Endothelial cell of umbilical vein (primary cell): Measurements from ENCODE around the gene MERTK. TPM values are rescaled to one million over a fixed set of nuclear protein-coding genes. Genes with fewer than 3 reads are reported as not detected.

Source experiments
- BruUV-seq: library from RNA; stranded (reverse); fragments of 400-500 nt; replicated peaks from 2 replicates; lab custom pipeline; 2021; lab: Mats Ljungman, UMichigan
- CTCF ChIA-PET: fragments of 300-600, 350-600 bp; sonication (Branson Sonifier 250); formaldehyde crosslinking; loops from one replicate; lab custom pipeline; 2021; ENCODE audit warnings: antibody characterized with exemption, inconsistent platforms; lab: Charles Lee
- POLR2A ChIA-PET: fragments of 300-600, 350-600 bp; sonication (Branson Sonifier 250); formaldehyde crosslinking; loops from one replicate; lab custom pipeline; 2021; ENCODE audit warnings: antibody characterized with exemption, inconsistent platforms; lab: Charles Lee
- DNase-seq: peaks from one replicate; pipeline ENCODE4 v3.0.0-alpha.2; 2011; ENCODE audit warnings: low read depth, low spot score
- FAIRE-seq: peaks from 2 replicates; lab custom pipeline; 2011; peaks lifted over from hg19 to GRCh38; lab: Jason Lieb, UNC
- H2AFZ ChIP-seq: 2 replicates; pipeline ENCODE4 v1.6.0; 2012; ENCODE audit warnings: low read depth, low read length, control low read depth, inconsistent platforms
- H3K27ac ChIP-seq: 2 replicates; pipeline ENCODE4 v1.5.1; 2011; ENCODE audit warnings: low read depth, mild to moderate bottlenecking, control low read depth, low read length, moderate library complexity; ENCODE audit not compliant: insufficient read depth
- H3K27me3 ChIP-seq, 2 experiments: 2 replicates each; pipeline versions ENCODE4 v1.6.0 to v1.6.1; 2011; ENCODE audit warnings: low read length in 2 of 2, mixed read lengths in 1 of 2; ENCODE audit not compliant: control insufficient read depth in 2 of 2, insufficient read depth in 2 of 2
- H3K36me3 ChIP-seq, 2 experiments: 2 replicates in 1 of 2; 3 replicates in 1 of 2; pipeline ENCODE4 v1.5.1; 2011; ENCODE audit warnings: low read length in 2 of 2, mild to moderate bottlenecking in 1 of 2, moderate library complexity in 1 of 2; ENCODE audit not compliant: control insufficient read depth in 2 of 2, insufficient read depth in 2 of 2; ENCODE audit errors: extremely low read depth in 1 of 2
- H3K4me1 ChIP-seq: 3 replicates; pipeline ENCODE4 v1.5.1; 2011; ENCODE audit warnings: mild to moderate bottlenecking, low read length; ENCODE audit not compliant: control insufficient read depth, insufficient read depth; ENCODE audit errors: extremely low read depth
- H3K4me2 ChIP-seq: 2 replicates; pipeline ENCODE4 v1.6.1; 2011; ENCODE audit warnings: low read length, control low read depth, mixed read lengths; ENCODE audit not compliant: insufficient read depth
- H3K4me3 ChIP-seq, 3 experiments: fragments of 200-600 bp in 1 of 3; sonication (generic), shearing (Covaris generic) in 1 of 3; replicated peaks in 1 of 3; 2 replicates each; pipeline ENCODE4 v1.5.1; 2011 to 2016; ENCODE audit warnings: control low read depth in 3 of 3, low read length in 3 of 3, mild to moderate bottlenecking in 2 of 3, inconsistent platforms in 1 of 3, low read depth in 1 of 3, moderate library complexity in 1 of 3; ENCODE audit not compliant: insufficient read depth in 1 of 3
- H3K79me2 ChIP-seq: 2 replicates; pipeline ENCODE4 v1.6.0; 2012; ENCODE audit warnings: low read length, inconsistent platforms; ENCODE audit not compliant: control insufficient read depth, insufficient read depth
- H3K9ac ChIP-seq: replicated peaks from 2 replicates; pipeline ENCODE3; 2011; ENCODE audit warnings: low read length, control low read depth; ENCODE audit not compliant: insufficient read depth; ENCODE audit errors: extremely low read depth
- H3K9me1 ChIP-seq: replicated peaks from 3 replicates; pipeline ENCODE4 v1.6.0; 2011; ENCODE audit warnings: mild to moderate bottlenecking, low read length; ENCODE audit not compliant: control insufficient read depth, insufficient read depth; ENCODE audit errors: extremely low read depth
- H3K9me3 ChIP-seq: replicated peaks from 2 replicates; pipeline ENCODE4 v1.5.1; 2012; ENCODE audit warnings: low read length, inconsistent platforms; ENCODE audit not compliant: control insufficient read depth, insufficient read depth
- H4K20me1 ChIP-seq: replicated peaks from 2 replicates; pipeline ENCODE3; 2011; ENCODE audit warnings: mild to moderate bottlenecking, low read length; ENCODE audit not compliant: control insufficient read depth, insufficient read depth; ENCODE audit errors: extremely low read depth
- JUN ChIP-seq: IDR thresholded peaks from 2 replicates; pipeline ENCODE4 v1.6.1; 2011; ENCODE audit warnings: borderline replicate concordance, low read depth; ENCODE audit not compliant: insufficient read length, insufficient read depth
- dilution Hi-C: fragments of 300-500 bp; cut with MboI; formaldehyde crosslinking; loops from one replicate; pipeline ENCODE4 v1.15.0; 2019; ENCODE audit warnings: low sequenced_read_pairs; ENCODE audit not compliant: extremely low pct_ligation_motif_present
- intact Hi-C: fragments of 100-400 bp; cut with micrococcal nuclease; formaldehyde crosslinking; loops from one replicate; pipeline ENCODE4 v1.10.0; 2022
- polyA plus RNA-seq, 4 experiments: library from polyadenylated mRNA; depleted of rRNA in 3 of 4; stranded (reverse) in 3 of 4; unstranded in 1 of 4; fragments of >200 nt; gene quantifications; 2 replicates each; pipeline versions ENCODE4 v1.2.1 to v1.2.3, GENCODE V29; 2011 to 2012; ENCODE audit warnings: missing spikeins in 1 of 4
- total RNA-seq: library from RNA; stranded (reverse); gene quantifications from 2 replicates; pipeline ENCODE4 v1.2.3, GENCODE V29; 2021
- TF ChIP-seq, protein P1 (sequence below), 2 donors: IDR thresholded peaks; 1 replicate in 1 of 2; 2 replicates in 1 of 2; pipeline ENCODE4 v1.5.1; 2011; ENCODE audit warnings: low read length in 2 of 2, mild to moderate bottlenecking in 2 of 2, moderate library complexity in 2 of 2, control low read depth in 1 of 2, inconsistent platforms in 1 of 2, low read depth in 1 of 2; ENCODE audit not compliant: insufficient read depth in 1 of 2; ENCODE audit errors: extremely low read depth in 1 of 2

The MERTK gene
- total and polyA plus RNA-seq, 2 donors (not counting 3 experiments of a cell fraction or from before 2014, with no cell fraction given), result 37.3 to 39.6 TPM

GRCh38 chr2:112048236-112048592, 149.8 kb downstream of the MERTK start:
- no peak for TF ChIP-seq JUN
- FAIRE-seq (no peak), DNase-seq (no peak)
- H3K4me3 ChIP-seq, result no peak overlapping the region
- H3K9ac ChIP-seq, result no peak overlapping the region
- POLR2A ChIA-PET, result no interaction called here
- no peaks in the 10 kb centered on the region for H3K9me1 ChIP-seq
- dilution Hi-C loops, result no loop called here
- H3K4me1 ChIP-seq, result no peaks in the 10 kb centered on the region
- H3K27me3 ChIP-seq, result peaks cover 0 to 1% of the 10 kb centered on the region in 2 experiments
- H3K79me2 ChIP-seq, result no peaks in the 10 kb centered on the region
- no peak overlapping the region for H3K4me2 ChIP-seq
- no peaks in the 10 kb centered on the region for H3K36me3 ChIP-seq
- intact Hi-C loops, result loop anchor here (1.0 to 2.0 kb wide), 2 partner anchors 73 to 150 kb away; partner anchors contain the start of gene MERTK
- H3K27ac ChIP-seq, result no peak overlapping the region
- BruUV-seq, result no TSS peak
- H4K20me1 ChIP-seq, result no peaks in the 10 kb centered on the region
- H3K9me3 ChIP-seq, result peaks cover 2% of the 10 kb centered on the region
- no peak overlapping the region for H2AFZ ChIP-seq
- CTCF ChIA-PET, result interaction anchor here (0.9 to 6.1 kb wide), 6 partner anchors 16 to 385 kb away, joined by 3 to 85 read pairs (median 8); partner anchors contain the start of genes MERTK and RGPD8

GRCh38 chr2:112048887-112049286, 150.5 kb downstream of the MERTK start:
- Histone ChIP-seq H3K36me3 (no peaks in the 10 kb centered on the region), H3K9me3 (peaks cover 2% of the 10 kb centered on the region), H2AFZ (no peak overlapping the region), H3K4me3 (no peak overlapping the region), H3K9me1 (no peaks in the 10 kb centered on the region), H3K9ac (no peak overlapping the region), H3K79me2 (no peaks in the 10 kb centered on the region), H3K27me3 (peaks cover 0 to 1% of the 10 kb centered on the region in 2 experiments), H3K4me1 (peaks cover 5% of the 10 kb centered on the region), H3K27ac (no peak overlapping the region), H4K20me1 (no peaks in the 10 kb centered on the region), H3K4me2 (no peak overlapping the region)
- no TSS peak for BruUV-seq
- ChIA-PET CTCF (interaction anchor here (0.7 to 6.1 kb wide), 9 partner anchors 17 to 385 kb away, joined by 3 to 85 read pairs (median 6); partner anchors contain the start of genes MERTK and RGPD8), POLR2A (no interaction called here)
- DNase-seq (peak; percentile 84), FAIRE-seq (peak; percentile 61)
- TF ChIP-seq JUN, result no peak
- TF ChIP-seq, protein P1, sequence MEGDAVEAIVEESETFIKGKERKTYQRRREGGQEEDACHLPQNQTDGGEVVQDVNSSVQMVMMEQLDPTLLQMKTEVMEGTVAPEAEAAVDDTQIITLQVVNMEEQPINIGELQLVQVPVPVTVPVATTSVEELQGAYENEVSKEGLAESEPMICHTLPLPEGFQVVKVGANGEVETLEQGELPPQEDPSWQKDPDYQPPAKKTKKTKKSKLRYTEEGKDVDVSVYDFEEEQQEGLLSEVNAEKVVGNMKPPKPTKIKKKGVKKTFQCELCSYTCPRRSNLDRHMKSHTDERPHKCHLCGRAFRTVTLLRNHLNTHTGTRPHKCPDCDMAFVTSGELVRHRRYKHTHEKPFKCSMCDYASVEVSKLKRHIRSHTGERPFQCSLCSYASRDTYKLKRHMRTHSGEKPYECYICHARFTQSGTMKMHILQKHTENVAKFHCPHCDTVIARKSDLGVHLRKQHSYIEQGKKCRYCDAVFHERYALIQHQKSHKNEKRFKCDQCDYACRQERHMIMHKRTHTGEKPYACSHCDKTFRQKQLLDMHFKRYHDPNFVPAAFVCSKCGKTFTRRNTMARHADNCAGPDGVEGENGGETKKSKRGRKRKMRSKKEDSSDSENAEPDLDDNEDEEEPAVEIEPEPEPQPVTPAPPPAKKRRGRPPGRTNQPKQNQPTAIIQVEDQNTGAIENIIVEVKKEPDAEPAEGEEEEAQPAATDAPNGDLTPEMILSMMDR (IDR thresholded peaks at IDR 0.05; ENCODE audit: extremely low read depth in 1 of 2, insufficient read depth in 1 of 2, low read depth in 1 of 2, low read length in 2 of 2), result peak; percentile 48 to 69
- dilution Hi-C loops, result no loop called here
- intact Hi-C loops, result loop anchor here (1.0 to 2.0 kb wide), 3 partner anchors 74 to 162 kb away; partner anchors contain the start of gene MERTK
